PC-3 (cell line): ENCODE measurements around the gene NPAS2. TPM values are rescaled to one million over a fixed set of nuclear protein-coding genes. Genes with fewer than 3 reads are reported as not detected.

Experiments
- ATAC-seq: fragments of 200-7000 bp; cut with Tn5 transposase; 2 replicates; pipeline ENCODE4 v1.9.1; 2020; ENCODE audit warnings: mild to moderate bottlenecking, moderate library complexity
- BruUV-seq: library from RNA; stranded (reverse); fragments of 400-500 nt; replicated peaks from 2 replicates; lab custom pipeline; 2021; lab: Mats Ljungman, UMichigan
- CTCF ChIA-PET: fragments of 300-600 bp; sonication (Branson Sonifier 250); formaldehyde crosslinking; loops from one replicate; lab custom pipeline; 2022; ENCODE audit warnings: antibody characterized with exemption; lab: Charles Lee
- POLR2A ChIA-PET: fragments of 300-600 bp; sonication (Branson Sonifier 250); formaldehyde crosslinking; loops from one replicate; lab custom pipeline; 2022; ENCODE audit warnings: antibody characterized with exemption; ENCODE audit not compliant: unreplicated experiment; lab: Charles Lee
- DNase-seq: peaks from one replicate; pipeline ENCODE4 v3.0.0-alpha.2; 2015
- H2AFZ ChIP-seq: fragments of 300-600 bp; sonication (generic); 2 replicates; pipeline ENCODE4 v1.6.0; 2016; ENCODE audit warnings: antibody characterized with exemption, low read length
- H3F3A ChIP-seq: fragments of 300-600 bp; sonication (generic); one replicate; pipeline ENCODE4 v1.6.0; 2017; ENCODE audit warnings: antibody characterized with exemption, low read length, control low read depth, mild to moderate bottlenecking; ENCODE audit not compliant: unreplicated experiment
- H3K27ac ChIP-seq: fragments of 300-600 bp; sonication (generic); 2 replicates; pipeline ENCODE4 v1.5.1; 2016; ENCODE audit warnings: mild to moderate bottlenecking, low read length
- H3K27me3 ChIP-seq: fragments of 300-600 bp; sonication (generic); 2 replicates; pipeline ENCODE4 v1.6.1; 2016; ENCODE audit warnings: low read length, mixed read lengths
- H3K36me3 ChIP-seq: fragments of 300-600 bp; sonication (generic); 2 replicates; pipeline ENCODE4 v1.6.1; 2016; ENCODE audit warnings: low read depth, mixed run types, low read length, mixed read lengths
- H3K4me1 ChIP-seq: fragments of 300-600 bp; sonication (generic); 2 replicates; pipeline ENCODE4 v1.5.1; 2016; ENCODE audit warnings: low read length; ENCODE audit not compliant: insufficient read depth
- H3K4me2 ChIP-seq: fragments of 300-600 bp; sonication (generic); 2 replicates; pipeline ENCODE4 v1.6.0; 2016; ENCODE audit warnings: low read length
- H3K4me3 ChIP-seq: fragments of 300-600 bp; sonication (generic); 2 replicates; pipeline ENCODE4 v1.5.1; 2016; ENCODE audit warnings: mild to moderate bottlenecking, low read length, mixed read lengths
- H3K79me2 ChIP-seq: fragments of 300-600 bp; sonication (generic); 2 replicates; pipeline ENCODE4 v1.6.1; 2017; ENCODE audit warnings: low read length, mixed read lengths
- H3K9ac ChIP-seq: fragments of 300-600 bp; sonication (generic); 2 replicates; pipeline ENCODE4 v1.6.0; 2016; ENCODE audit warnings: mild to moderate bottlenecking, low read length
- H3K9me2 ChIP-seq: fragments of 300-600 bp; sonication (generic); replicated peaks from 2 replicates; pipeline ENCODE4 v1.6.1; 2016; ENCODE audit warnings: mixed run types, low read length, mixed read lengths
- H3K9me3 ChIP-seq: fragments of 300-600 bp; sonication (generic); 2 replicates; pipeline ENCODE4 v1.6.1; 2016; ENCODE audit warnings: low read length, mixed read lengths
- H4K20me1 ChIP-seq: fragments of 300-600 bp; sonication (generic); 2 replicates; pipeline ENCODE4 v1.6.1; 2016; ENCODE audit warnings: low read length, mixed read lengths
- EZH2 ChIP-seq: fragments of 300-600 bp; sonication (generic); IDR thresholded peaks from one replicate; pipeline ENCODE4 v1.6.1; 2017; ENCODE audit warnings: antibody characterized with exemption, mild to moderate bottlenecking, low read length; ENCODE audit not compliant: unreplicated experiment
- EZH2phosphoT487 ChIP-seq: fragments of 300-600 bp; sonication (generic); IDR thresholded peaks from 2 replicates; pipeline ENCODE4 v1.6.1; 2018; ENCODE audit warnings: mild to moderate bottlenecking, antibody characterized with exemption, low read length, borderline replicate concordance
- intact Hi-C: fragments of 100-400 bp; cut with micrococcal nuclease; formaldehyde crosslinking; loops from 2 replicates; pipeline ENCODE4 v1.9.0; 2023
- total RNA-seq: library from RNA; depleted of rRNA; stranded (reverse); fragments of >200 nt; gene quantifications from 2 replicates; pipeline ENCODE4 v1.2.3, GENCODE V29; 2014
- TF ChIP-seq, protein P1 (sequence below): fragments of 300-600 bp; sonication (generic); conservative IDR thresholded peaks from 2 replicates; pipeline ENCODE4 v1.5.1; 2017; ENCODE audit warnings: antibody characterized with exemption, low read depth, mild to moderate bottlenecking, low read length

Gene NPAS2
- total RNA-seq, 1 experiment from 2014 or later, result 55.4 TPM

DNA sequence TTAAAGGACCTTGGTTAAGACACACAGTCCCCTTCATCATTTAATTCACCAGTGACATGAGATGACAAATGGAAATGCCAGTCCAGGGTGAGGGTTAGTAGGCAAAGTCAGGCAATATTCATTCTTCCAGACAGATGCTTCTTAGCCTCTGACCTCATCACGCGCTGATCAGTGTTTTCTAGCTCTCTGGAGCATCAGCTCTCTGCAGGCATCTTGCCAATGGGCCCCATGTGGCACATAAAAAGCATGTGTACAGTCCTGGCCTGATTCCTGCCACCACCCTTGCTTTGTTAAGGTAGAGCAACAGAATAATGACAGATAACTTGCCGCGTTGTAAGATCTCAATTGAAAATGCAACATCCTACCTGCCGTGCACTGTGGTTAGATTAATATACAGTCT is 20.3 kb upstream of the NPAS2 start:
- no peaks in the 10 kb centered on the region for H3K36me3 ChIP-seq
- DNase-seq (no peak), ATAC-seq (no peak)
- no peaks in the 10 kb centered on the region for H3K79me2 ChIP-seq
- ChIA-PET POLR2A (no interaction called here), CTCF (no interaction called here)
- no peak for TF ChIP-seq EZH2
- TF ChIP-seq, protein P1, sequence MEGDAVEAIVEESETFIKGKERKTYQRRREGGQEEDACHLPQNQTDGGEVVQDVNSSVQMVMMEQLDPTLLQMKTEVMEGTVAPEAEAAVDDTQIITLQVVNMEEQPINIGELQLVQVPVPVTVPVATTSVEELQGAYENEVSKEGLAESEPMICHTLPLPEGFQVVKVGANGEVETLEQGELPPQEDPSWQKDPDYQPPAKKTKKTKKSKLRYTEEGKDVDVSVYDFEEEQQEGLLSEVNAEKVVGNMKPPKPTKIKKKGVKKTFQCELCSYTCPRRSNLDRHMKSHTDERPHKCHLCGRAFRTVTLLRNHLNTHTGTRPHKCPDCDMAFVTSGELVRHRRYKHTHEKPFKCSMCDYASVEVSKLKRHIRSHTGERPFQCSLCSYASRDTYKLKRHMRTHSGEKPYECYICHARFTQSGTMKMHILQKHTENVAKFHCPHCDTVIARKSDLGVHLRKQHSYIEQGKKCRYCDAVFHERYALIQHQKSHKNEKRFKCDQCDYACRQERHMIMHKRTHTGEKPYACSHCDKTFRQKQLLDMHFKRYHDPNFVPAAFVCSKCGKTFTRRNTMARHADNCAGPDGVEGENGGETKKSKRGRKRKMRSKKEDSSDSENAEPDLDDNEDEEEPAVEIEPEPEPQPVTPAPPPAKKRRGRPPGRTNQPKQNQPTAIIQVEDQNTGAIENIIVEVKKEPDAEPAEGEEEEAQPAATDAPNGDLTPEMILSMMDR, result no peak
- TF ChIP-seq EZH2phosphoT487, result no peak
- no peak overlapping the region for H3K4me2 ChIP-seq
- H3K9me2 ChIP-seq, result no peaks in the 10 kb centered on the region; the same call in 1 of the 2 replicates
- no peak overlapping the region for H3K9ac ChIP-seq
- no peaks in the 10 kb centered on the region for H3F3A ChIP-seq
- H3K4me3 ChIP-seq, result no peak overlapping the region
- peaks cover 11% of the 10 kb centered on the region for H3K4me1 ChIP-seq
- H3K27me3 ChIP-seq, result no peaks in the 10 kb centered on the region
- no peaks in the 10 kb centered on the region for H3K9me3 ChIP-seq
- no peak overlapping the region for H3K27ac ChIP-seq
- H2AFZ ChIP-seq, result no peak overlapping the region
- intact Hi-C loops, result no loop called here
- no TSS peak for BruUV-seq
- no peaks in the 10 kb centered on the region for H4K20me1 ChIP-seq

DNA sequence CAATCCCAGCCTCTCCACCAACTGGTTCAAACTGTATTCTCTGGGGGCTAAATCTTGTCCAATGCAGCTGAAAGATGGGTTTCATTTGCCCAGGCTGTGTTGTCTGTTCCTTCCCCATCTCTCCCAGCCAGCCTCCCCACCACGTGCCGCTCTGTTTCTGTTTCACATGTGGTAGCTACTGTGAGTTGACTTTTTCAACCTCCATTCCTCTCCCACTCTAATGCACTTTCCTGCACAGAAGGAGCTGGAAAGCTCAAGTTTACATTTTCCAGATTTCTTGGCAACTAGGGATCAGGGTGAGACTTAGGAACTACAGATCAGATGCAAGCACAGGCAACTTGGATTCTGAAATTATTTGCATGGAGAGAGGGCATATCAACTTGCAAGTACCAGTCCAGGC is 19.0 kb upstream of the NPAS2 start:
- Histone ChIP-seq H3K27me3 (no peaks in the 10 kb centered on the region), H3F3A (no peaks in the 10 kb centered on the region), H3K9me2 (no peaks in the 10 kb centered on the region; the same call in 1 of the 2 replicates), H3K36me3 (no peaks in the 10 kb centered on the region), H4K20me1 (no peaks in the 10 kb centered on the region), H3K4me2 (no peak overlapping the region), H3K4me3 (no peak overlapping the region), H3K9me3 (no peaks in the 10 kb centered on the region), H3K79me2 (no peaks in the 10 kb centered on the region), H3K4me1 (peaks cover 11% of the 10 kb centered on the region), H3K27ac (no peak overlapping the region), H2AFZ (no peak overlapping the region), H3K9ac (no peak overlapping the region)
- BruUV-seq, result TSS peak; percentile 88
- intact Hi-C loops, result loop anchor here (1.0 kb wide), 1 partner anchor 15 kb away; no protein-coding TSS in a partner anchor
- ChIA-PET POLR2A (interaction anchor here (1.6 kb wide), 1 partner anchor 18 kb away, joined by 7 read pairs; no protein-coding TSS in a partner anchor), CTCF (no interaction called here)
- DNase-seq (no peak), ATAC-seq (no peak)
- no peak for TF ChIP-seq EZH2
- no peak for TF ChIP-seq EZH2phosphoT487
- TF ChIP-seq, protein P1, result no peak

- DNase-seq, result peak; percentile 52
These were observed 18.5 kb upstream of the NPAS2 start for GRCh38 chr2:100801402-100801801.

More at GRCh38 chr2:100801402-100801801, 18.5 kb upstream of the NPAS2 start:
- Histone ChIP-seq H3K79me2 (no peaks in the 10 kb centered on the region), H3K27ac (no peak overlapping the region), H4K20me1 (no peaks in the 10 kb centered on the region), H3F3A (no peaks in the 10 kb centered on the region), H3K9me2 (no peaks in the 10 kb centered on the region; the same call in 1 of the 2 replicates), H3K4me3 (no peak overlapping the region), H3K4me2 (no peak overlapping the region), H3K36me3 (no peaks in the 10 kb centered on the region), H3K27me3 (no peaks in the 10 kb centered on the region), H2AFZ (no peak overlapping the region), H3K9me3 (no peaks in the 10 kb centered on the region), H3K4me1 (peaks cover 11% of the 10 kb centered on the region), H3K9ac (no peak overlapping the region)
- TF ChIP-seq EZH2, result no peak
- TF ChIP-seq EZH2phosphoT487, result no peak
- TF ChIP-seq, protein P1, result no peak
- CTCF ChIA-PET, result no interaction called here
- no TSS peak for BruUV-seq
- POLR2A ChIA-PET, result interaction anchor here (1.6 kb wide), 1 partner anchor 17 kb away, joined by 7 read pairs; no protein-coding TSS in a partner anchor
- peak; percentile 83 for ATAC-seq
- intact Hi-C loops, result loop anchor here (1.0 kb wide), 1 partner anchor 15 kb away; no protein-coding TSS in a partner anchor
